ENCODE data around the gene GNB3. TPM values are rescaled to one million over a fixed set of nuclear protein-coding genes. Genes with fewer than 3 reads are reported as not detected.
A peak's percentile ranks its signal among the peaks of the same experiment; 100 is the strongest.

Gene GNB3
- total and polyA plus RNA-seq, 2 of the 4 experiments (the other 2 are of a cell fraction), result 0.72 to 20.5 TPM

GRCh38 chr12:6866163-6866919 lies 25.6 kb downstream of the GNB3 start:
- Histone ChIP-seq H4K20me1 (ENCODE audit: insufficient read depth, low read length) (peaks cover 38% of the 10 kb centered on the region), H3K4ac (ENCODE audit: low read depth, low read length) (peak overlapping the region; percentile 95; the same call in 1 of the 2 replicates), H2BK15ac (ENCODE audit: low read depth, low read length) (0 out of 3 replicates have a peak overlapping the region, but pooled peaks have one; percentile 50), H3K23ac (ENCODE audit: low read depth, low read length) (peak overlapping the region; percentile 73), H3K27me3 (ENCODE audit: control insufficient read depth, insufficient read depth, low read length) (no peaks in the 10 kb centered on the region), H4K5ac (ENCODE audit: low read depth, low read length) (peak overlapping the region; percentile 92), H3K14ac (replicated peaks; ENCODE audit: low read depth, low read length) (peak overlapping the region; percentile 92), H2AK5ac (ENCODE audit: low read depth, low read length) (peak overlapping the region; percentile 97; the same call in 1 of the 2 replicates), H3K36me3 (ENCODE audit: control insufficient read depth, insufficient read depth, low read length) (peaks cover 58% of the 10 kb centered on the region), H3K4me2 (ENCODE audit: low read depth, low read length) (peak overlapping the region; percentile 95), H4K91ac (ENCODE audit: insufficient read depth, low read depth, low read length) (peak overlapping the region; percentile 46; the same call in 1 of the 2 replicates), H3K56ac (ENCODE audit: extremely low read depth, insufficient read depth, low read length) (no peak overlapping the region), H3K27ac (ENCODE audit: insufficient read depth, low read length) (peak overlapping the region; percentile 75; the same call in 1 of the 2 replicates), H3K18ac (ENCODE audit: low read depth, low read length) (no peak overlapping the region), H3K79me1 (ENCODE audit: low read depth in 1 of 2, low read length in 2 of 2) (peaks cover 16 to 39% of the 10 kb centered on the region in 2 experiments), H4K8ac (ENCODE audit: low read depth in 2 of 2, low read length in 2 of 2) (peak overlapping the region; percentile 92 to 93), H2AK9ac (replicated peaks; ENCODE audit: low read depth, low read length, poor library complexity) (peak overlapping the region; percentile 95), H3K4me1 (ENCODE audit: control insufficient read depth, insufficient read depth, low read length) (peaks cover 14% of the 10 kb centered on the region), H3K9ac (ENCODE audit: low read depth, low read length) (peak overlapping the region; percentile 78; the same call in 1 of the 2 replicates), H2BK5ac (ENCODE audit: low read depth, low read length, poor library complexity, severe bottlenecking) (peak overlapping the region; percentile 78), H3K4me3 (ENCODE audit: insufficient read depth, low read depth, low read length) (no peak overlapping the region), H3K9me3 (ENCODE audit: control insufficient read depth, insufficient read depth, low read length) (no peaks in the 10 kb centered on the region), H2AFZ (replicated peaks; ENCODE audit: low read length, poor library complexity) (peak overlapping the region; percentile 95), H3K9me1 (ENCODE audit: insufficient read depth, low read length) (0 out of 2 replicates have a peak, but pooled peaks cover 7% of the 10 kb centered on the region), H2BK120ac (ENCODE audit: low read depth, low read length) (peak overlapping the region; percentile 65; the same call in 1 of the 2 replicates), H2BK20ac (ENCODE audit: low read depth, low read length) (no peak overlapping the region)
- WGBS, 2 experiments (ENCODE audit: extremely low coverage in 2 of 2, insufficient read length in 1 of 2), result 96% methylated on average over 5 of the region's 19 CpGs; no CpG with 5 or more reads in 1 of the 2 experiments
- POLR2A ChIA-PET (ENCODE audit: unreplicated experiment), result interaction anchor here (0.6 to 1.9 kb wide), 4 partner anchors 14 to 308 kb away, joined by 3 to 10 read pairs (median 4); partner anchors contain the start of gene USP5
- DNase-seq (no peak), ATAC-seq (ENCODE audit: low read depth) (no peak)
- dilution Hi-C loops (cut with HindIII; ENCODE audit: low sequenced_read_pairs, unreplicated experiment), result no loop called here
- intact Hi-C loops (cut with micrococcal nuclease), result loop anchor here (5.0 kb wide), 1 partner anchor 771 kb away; no protein-coding TSS in a partner anchor
- no TSS peak for BruUV-seq (replicated peaks)
- CTCF ChIA-PET, result no interaction called here
- in situ Hi-C loops (cut with MboI; ENCODE audit: low sequenced_read_pairs), result loop anchor here (5.0 kb wide), 1 partner anchor 96 kb away; no protein-coding TSS in a partner anchor
- TF ChIP-seq MXI1 (IDR thresholded peaks at IDR 0.05; ENCODE audit: borderline replicate concordance, low read depth, low read length), result no peak
- TF ChIP-seq USF2 (IDR thresholded peaks at IDR 0.05; ENCODE audit: low read depth, low read length), result no peak
- no peak for TF ChIP-seq CEBPB (IDR thresholded peaks at IDR 0.05; ENCODE audit: low read depth, low read length)
- TF ChIP-seq RCOR1 (IDR thresholded peaks at IDR 0.05; ENCODE audit: insufficient replicate concordance, low read length), result no peak
- TF ChIP-seq RFX5 (IDR thresholded peaks at IDR 0.05; ENCODE audit: low read depth, low read length), result no peak
- TF ChIP-seq SMC3 (IDR thresholded peaks at IDR 0.05; ENCODE audit: low read depth, low read length), result no peak
- TF ChIP-seq FOS (IDR thresholded peaks at IDR 0.05; ENCODE audit: low read depth, low read length), result no peak
- TF ChIP-seq BHLHE40 (IDR thresholded peaks at IDR 0.05; ENCODE audit: low read depth, low read length), result no peak
- TF ChIP-seq MAZ (IDR thresholded peaks at IDR 0.05; ENCODE audit: borderline replicate concordance, low read depth, low read length), result no peak
- TF ChIP-seq POLR2A (IDR thresholded peaks at IDR 0.05; ENCODE audit: low read depth, low read length), result no peak
- no peak for TF ChIP-seq ELK1 (IDR thresholded peaks at IDR 0.05; ENCODE audit: borderline replicate concordance, low read depth, low read length)
- TF ChIP-seq NFE2L2 (IDR thresholded peaks at IDR 0.05; ENCODE audit: low read depth, low read length), result no peak
- TF ChIP-seq MAFK (IDR thresholded peaks at IDR 0.05; ENCODE audit: low read depth, low read length), result no peak
- TF ChIP-seq RAD21 (IDR thresholded peaks at IDR 0.05; ENCODE audit: low read length), result no peak
